H1 (cell line): ENCODE data around the gene MCMBP. TPM values are rescaled to one million over a fixed set of nuclear protein-coding genes. Genes with fewer than 3 reads are reported as not detected.
A peak's percentile ranks its signal among the peaks of the same experiment; 100 is the strongest.

Experiments
- CTCF ChIA-PET: fragments of 300-600 bp; sonication (Branson Sonifier 250); formaldehyde crosslinking; loops from one replicate; lab custom pipeline; 2021; ENCODE audit not compliant: partially characterized antibody; lab: Charles Lee
- POLR2A ChIA-PET: fragments of 300-600 bp; sonication (Branson Sonifier 250); formaldehyde crosslinking; loops from one replicate; lab custom pipeline; 2021; ENCODE audit warnings: inconsistent platforms; ENCODE audit not compliant: partially characterized antibody; lab: Charles Lee
- DNase-seq, 2 experiments: peaks; one replicate each; pipeline versions ENCODE4 v3.0.0 to v3.0.0-alpha.2; 2010 to 2022; ENCODE audit warnings: low spot score in 2 of 2, low read depth in 1 of 2, mixed read lengths in 1 of 2
- FAIRE-seq: peaks from 2 replicates; lab custom pipeline; 2011; peaks lifted over from hg19 to GRCh38; lab: Jason Lieb, UNC
- H2AFZ ChIP-seq: 2 replicates; pipeline ENCODE4 v1.8.1; 2012; ENCODE audit warnings: low read length, inconsistent platforms
- H2AK5ac ChIP-seq: 2 replicates; pipeline ENCODE4 v1.6.1; 2013; ENCODE audit warnings: low read depth, low read length
- H2BK120ac ChIP-seq: replicated peaks from 2 replicates; pipeline ENCODE3; 2013; ENCODE audit warnings: low read depth, low read length, inconsistent platforms
- H2BK12ac ChIP-seq: 2 replicates; pipeline ENCODE4 v1.6.1; 2013; ENCODE audit warnings: low read depth, low read length
- H2BK15ac ChIP-seq: 2 replicates; pipeline ENCODE4 v1.6.1; 2013; ENCODE audit warnings: low read length
- H2BK20ac ChIP-seq: 2 replicates; pipeline ENCODE4 v1.6.1; 2013; ENCODE audit warnings: low read length
- H2BK5ac ChIP-seq: 2 replicates; pipeline ENCODE4 v1.6.1; 2013; ENCODE audit warnings: low read depth, low read length
- H3K14ac ChIP-seq: 2 replicates; pipeline ENCODE4 v1.6.1; 2013; ENCODE audit warnings: inconsistent platforms; ENCODE audit not compliant: insufficient read length
- H3K18ac ChIP-seq: 2 replicates; pipeline ENCODE4 v1.6.1; 2013; ENCODE audit warnings: low read length; ENCODE audit errors: extremely low read depth
- H3K23ac ChIP-seq: 2 replicates; pipeline ENCODE4 v1.6.1; 2013; ENCODE audit warnings: inconsistent platforms; ENCODE audit not compliant: insufficient read length
- H3K23me2 ChIP-seq: 2 replicates; pipeline ENCODE4 v1.6.1; 2013; ENCODE audit warnings: low read depth, low read length
- H3K27ac ChIP-seq: 2 replicates; pipeline ENCODE4 v1.6.1; 2011; ENCODE audit warnings: low read depth, low read length, inconsistent platforms
- H3K27me3 ChIP-seq, 4 experiments: replicated peaks in 1 of 4; 1 replicate in 1 of 4; 2 replicates in 3 of 4; pipeline versions ENCODE4 v1.6.1 to v1.8.1; 2011 to 2013; ENCODE audit warnings: low read length in 3 of 4, mild to moderate bottlenecking in 3 of 4, inconsistent platforms in 2 of 4, mixed read lengths in 2 of 4, moderate library complexity in 1 of 4; ENCODE audit not compliant: control insufficient read depth in 3 of 4, insufficient read depth in 3 of 4; ENCODE audit errors: extremely low read depth in 1 of 4
- H3K36me3 ChIP-seq, 4 experiments: 2 replicates each; pipeline versions ENCODE4 v1.6.1 to v1.8.1; 2011 to 2013; ENCODE audit warnings: mild to moderate bottlenecking in 4 of 4, low read length in 3 of 4, moderate library complexity in 2 of 4, control low read depth in 1 of 4, inconsistent platforms in 1 of 4; ENCODE audit not compliant: insufficient read depth in 4 of 4, control insufficient read depth in 2 of 4
- H3K4ac ChIP-seq: replicated peaks from 2 replicates; pipeline ENCODE3; 2013; ENCODE audit warnings: low read length, low read depth, mixed read lengths, inconsistent platforms; ENCODE audit not compliant: insufficient read length
- H3K4me1 ChIP-seq, 4 experiments: replicated peaks in 1 of 4; 1 replicate in 1 of 4; 2 replicates in 3 of 4; pipeline versions ENCODE4 v1.6.1 to v1.8.1; 2011 to 2013; ENCODE audit warnings: low read length in 3 of 4, inconsistent platforms in 2 of 4, mixed read lengths in 1 of 4; ENCODE audit not compliant: insufficient read depth in 4 of 4, control insufficient read depth in 3 of 4
- H3K4me2 ChIP-seq, 2 experiments: 2 replicates each; pipeline versions ENCODE4 v1.6.1 to v1.8.1; 2011 to 2013; ENCODE audit warnings: low read depth in 2 of 2, low read length in 2 of 2, control low read depth in 1 of 2, inconsistent platforms in 1 of 2, mild to moderate bottlenecking in 1 of 2; ENCODE audit not compliant: insufficient read depth in 1 of 2
- H3K4me3 ChIP-seq, 4 experiments: fragments of 200-600, 300-600 bp in 1 of 4; sonication (generic), shearing (Covaris generic), sonication (Bioruptor Twin) in 1 of 4; 2 replicates each; pipeline versions ENCODE4 v1.5.1 to v1.8.1; 2011 to 2016; ENCODE audit warnings: low read length in 4 of 4, low read depth in 3 of 4, control low read depth in 2 of 4, inconsistent platforms in 2 of 4, mild to moderate bottlenecking in 2 of 4, mixed read lengths in 1 of 4, moderate library complexity in 1 of 4; ENCODE audit not compliant: insufficient read depth in 2 of 4; ENCODE audit errors: extremely low read depth in 1 of 4
- H3K56ac ChIP-seq: replicated peaks from 2 replicates; pipeline ENCODE3; 2013; ENCODE audit warnings: low read depth, mild to moderate bottlenecking, mixed read lengths, low read length, inconsistent platforms; ENCODE audit not compliant: insufficient read length
- H3K79me1 ChIP-seq: 2 replicates; pipeline ENCODE4 v1.6.1; 2013; ENCODE audit warnings: low read depth, low read length, control low read depth
- H3K79me2 ChIP-seq, 2 experiments: 2 replicates each; pipeline versions ENCODE4 v1.6.1 to v1.8.1; 2012 to 2013; ENCODE audit warnings: low read length in 2 of 2, mild to moderate bottlenecking in 2 of 2, inconsistent platforms in 1 of 2; ENCODE audit not compliant: insufficient read depth in 2 of 2, control insufficient read depth in 1 of 2
- H3K9ac ChIP-seq, 4 experiments: replicated peaks in 1 of 4; 1 replicate in 1 of 4; 2 replicates in 3 of 4; pipeline versions ENCODE4 v1.6.1 to v1.8.1; 2011 to 2013; ENCODE audit warnings: low read depth in 3 of 4, low read length in 3 of 4, control low read depth in 2 of 4, mild to moderate bottlenecking in 2 of 4, moderate library complexity in 2 of 4, inconsistent platforms in 1 of 4; ENCODE audit errors: extremely low read depth in 1 of 4
- H3K9me3 ChIP-seq, 2 experiments: 2 replicates each; pipeline versions ENCODE4 v1.6.1 to v1.8.1; 2012 to 2013; ENCODE audit warnings: mild to moderate bottlenecking in 2 of 2, moderate library complexity in 2 of 2, control low read depth in 1 of 2, inconsistent platforms in 1 of 2, low read depth in 1 of 2, low read length in 1 of 2, mixed read lengths in 1 of 2; ENCODE audit not compliant: insufficient read depth in 2 of 2
- H4K20me1 ChIP-seq, 2 experiments: replicated peaks in 1 of 2; 2 replicates each; pipeline versions ENCODE3 to v1.8.1; 2011 to 2013; ENCODE audit warnings: inconsistent platforms in 2 of 2, low read length in 2 of 2, mild to moderate bottlenecking in 1 of 2; ENCODE audit not compliant: insufficient read depth in 2 of 2, control insufficient read depth in 1 of 2
- H4K5ac ChIP-seq: 2 replicates; pipeline ENCODE4 v1.6.1; 2013; ENCODE audit warnings: low read length, low read depth, mixed read lengths, inconsistent platforms; ENCODE audit not compliant: insufficient read length
- H4K8ac ChIP-seq: 2 replicates; pipeline ENCODE4 v1.8.0; 2013; ENCODE audit warnings: mild to moderate bottlenecking, moderate library complexity, low read length, inconsistent platforms; ENCODE audit not compliant: insufficient read depth; ENCODE audit errors: extremely low read depth
- H4K91ac ChIP-seq: replicated peaks from 2 replicates; pipeline ENCODE3; 2013; ENCODE audit warnings: low read length, mixed read lengths, inconsistent platforms; ENCODE audit not compliant: insufficient read length
- GABPA ChIP-seq: IDR thresholded peaks from 2 replicates; pipeline ENCODE4 v1.6.1; 2011; ENCODE audit warnings: mild to moderate bottlenecking, low read length, moderate library complexity, borderline replicate concordance; ENCODE audit not compliant: insufficient read depth
- POLR2A ChIP-seq, 2 experiments: IDR thresholded peaks; 1 replicate in 1 of 2; 2 replicates in 1 of 2; pipeline ENCODE4 v1.6.1; 2011; ENCODE audit warnings: low read depth in 2 of 2, low read length in 2 of 2, mild to moderate bottlenecking in 2 of 2; ENCODE audit errors: control extremely low read depth in 1 of 2
- POLR2AphosphoS5 ChIP-seq: IDR thresholded peaks from 2 replicates; pipeline ENCODE4 v1.6.1; 2011; ENCODE audit warnings: low read depth, low read length
- whole genome bisulfite sequencing, 2 experiments: shearing (Covaris generic) in 1 of 2; methylation state at CpG; one replicate each; pipeline versions ENCODE4 v1.1.6 to v1.1.7; 2013 to 2015; ENCODE audit warnings: low lambda C conversion rate in 2 of 2, mixed read lengths in 2 of 2, inconsistent platforms in 1 of 2, low coverage in 1 of 2, missing lambda C conversion rate in 1 of 2; ENCODE audit not compliant: insufficient replicate concordance in 2 of 2, insufficient coverage in 1 of 2, insufficient read length in 1 of 2; ENCODE audit errors: extremely low coverage in 1 of 2, missing lambda C conversion rate in 1 of 2; 5-methylcytosine and 5-hydroxymethylcytosine counted together
- polyA plus RNA-seq, 7 experiments: library from polyadenylated mRNA; depleted of rRNA in 3 of 7; stranded (reverse) in 5 of 7; unstranded in 2 of 7; fragments of >200 nt in 5 of 7; fragments of 200-250 nt in 2 of 7; gene quantifications; 1 replicate in 5 of 7; 2 replicates in 1 of 7; 4 replicates in 1 of 7; pipeline versions ENCODE4 v1.2.1 to v1.2.3, GENCODE V29; 2011 to 2013; ENCODE audit warnings: missing spikeins in 2 of 7, mixed read lengths in 2 of 7
- total RNA-seq: library from RNA; stranded (reverse); fragmentation: NEBNext Ultra II Directional; extraction: Animal tissue kit (Norgen Biotek cat#: 25700); gene quantifications from 2 replicates; pipeline ENCODE4 v1.2.1, GENCODE V29; 2021

The MCMBP gene
- total and polyA plus RNA-seq, 2 of the 8 experiments (the other 6 are each of a cell fraction or from before 2014, with no cell fraction given), result 67.3 to 81.7 TPM

GRCh38 chr10:119829429-119829828 is 43.2 kb downstream of the MCMBP start:
- Histone ChIP-seq H2BK12ac (no peak overlapping the region), H3K9ac (no peak overlapping the region), H3K4me2 (no peak overlapping the region), H3K23ac (no peak overlapping the region), H3K9me3 (no peaks in the 10 kb centered on the region), H4K91ac (no peak overlapping the region), H3K79me2 (no peaks in the 10 kb centered on the region), H3K18ac (no peak overlapping the region), H4K20me1 (peaks cover 2% of the 10 kb centered on the region in 2 experiments), H3K14ac (no peak overlapping the region), H2AK5ac (no peak overlapping the region), H2BK5ac (no peak overlapping the region), H3K23me2 (no peaks in the 10 kb centered on the region), H3K79me1 (no peaks in the 10 kb centered on the region; the same call in 1 of the 2 replicates), H4K8ac (no peak overlapping the region), H3K27me3 (no peaks in the 10 kb centered on the region), H4K5ac (no peak overlapping the region), H2BK15ac (no peak overlapping the region), H2BK120ac (no peak overlapping the region), H3K4me3 (no peak overlapping the region), H3K56ac (no peak overlapping the region), H2AFZ (no peak overlapping the region), H3K36me3 (peaks cover 12 to 94% (median 50%) of the 10 kb centered on the region in 4 experiments), H2BK20ac (no peak overlapping the region), H3K4me1 (no peaks in the 10 kb centered on the region), H3K27ac (no peak overlapping the region), H3K4ac (no peak overlapping the region)
- no peak for TF ChIP-seq GABPA
- peak; percentile 79; the same call in 1 of the 2 replicates for TF ChIP-seq POLR2AphosphoS5
- TF ChIP-seq POLR2A (IDR thresholded peaks at IDR 0.05; ENCODE audit: control extremely low read depth in 1 of 2, low read depth in 2 of 2, low read length in 2 of 2), result peak in 1 of 2 experiments; percentile 34; a peak in 2 of 3 replicates
- WGBS, 2 experiments, result 85% methylated on average over 7 of the region's 7 CpGs; no CpG with 5 or more reads in 1 of the 2 experiments
- POLR2A ChIA-PET, result interaction anchor here (1.0 to 3.3 kb wide), 6 partner anchors 10 to 142 kb away, joined by 3 to 17 read pairs (median 9); no protein-coding TSS in a partner anchor
- DNase-seq, result no peak
- FAIRE-seq, result no peak
- CTCF ChIA-PET, result interaction anchor here (0.6 to 2.9 kb wide), 3 partner anchors 76 to 185 kb away, joined by 3 to 20 read pairs (median 5); no protein-coding TSS in a partner anchor
